ENCODE results near the gene COX5B. TPM values are rescaled to one million over a fixed set of nuclear protein-coding genes. Genes with fewer than 3 reads are reported as not detected.
"Not testable (repeated sequence)": the region's sequence is repeated elsewhere in the genome, so short reads cannot be mapped to it uniquely, and the experiment has no call there.

The COX5B gene
- total RNA-seq, 1 donor from 2014 or later, result 337 TPM

- no peak for DNase-seq
Measured at GRCh38 chr2:97654791-97655190, 8.9 kb downstream of the COX5B start.

GRCh38 chr2:97656129-97656755 lies 10.4 kb downstream of the COX5B start:
- no peak for DNase-seq

GRCh38 chr2:97656905-97657587 lies 11.2 kb downstream of the COX5B start:
- DNase-seq, result no peak

GRCh38 chr2:97657986-97658690 lies 12.3 kb downstream of the COX5B start:
- no peak for DNase-seq

- no peak for DNase-seq
Measured at GRCh38 chr2:97658691-97659157, 12.9 kb downstream of the COX5B start.

- no peak for DNase-seq
Measured at GRCh38 chr2:97659256-97660043, 13.6 kb downstream of the COX5B start.

- DNase-seq, result no peak
Measured at GRCh38 chr2:97660044-97660774, 14.3 kb downstream of the COX5B start.

- peak; percentile 45 for DNase-seq
Measured at GRCh38 chr2:97660775-97661389, 15.0 kb downstream of the COX5B start.

- no peak for DNase-seq
Measured at GRCh38 chr2:97661927-97662326, 16.1 kb downstream of the COX5B start.

GRCh38 chr2:97662386-97662894 lies 16.6 kb downstream of the COX5B start:
- DNase-seq, result no peak

- peak; percentile 77 for DNase-seq
Measured at GRCh38 chr2:97662895-97663625, 17.2 kb downstream of the COX5B start.

- no peak for DNase-seq
Measured at GRCh38 chr2:97663626-97663961, 17.7 kb downstream of the COX5B start.

GRCh38 chr2:97663962-97664635 lies 18.2 kb downstream of the COX5B start, which contains the start of gene ACTR1B:
Gene ACTR1B, minus strand, starts transcription at chr2:97664044. Its CDS starts 154 bp downstream, at chr2:97663890.
- DNase-seq, result peak; percentile 99

GRCh38 chr2:97664636-97664970 lies 18.7 kb downstream of the COX5B start:
- DNase-seq, result no peak

- DNase-seq, result no peak
Measured at GRCh38 chr2:97669448-97669847, 23.6 kb downstream of the COX5B start, which contains the start of gene C2orf92. Gene C2orf92, plus strand, starts transcription at chr2:97669713. Its CDS starts 76 bp downstream, at chr2:97669789.

GRCh38 chr2:97670471-97670870 lies 24.6 kb downstream of the COX5B start:
- no peak for DNase-seq

GRCh38 chr2:97671526-97671925 lies 25.7 kb downstream of the COX5B start:
- DNase-seq, result no peak

- not testable (repeated sequence) for DNase-seq
Measured at GRCh38 chr2:97672606-97673140, 26.8 kb downstream of the COX5B start.

- DNase-seq, result no peak
Measured at GRCh38 chr2:97673182-97673914, 27.5 kb downstream of the COX5B start.

Data from dermis blood vessel endothelial cell (primary cell).